ENCODE data around the gene STK32C.

The STK32C gene

DNA sequence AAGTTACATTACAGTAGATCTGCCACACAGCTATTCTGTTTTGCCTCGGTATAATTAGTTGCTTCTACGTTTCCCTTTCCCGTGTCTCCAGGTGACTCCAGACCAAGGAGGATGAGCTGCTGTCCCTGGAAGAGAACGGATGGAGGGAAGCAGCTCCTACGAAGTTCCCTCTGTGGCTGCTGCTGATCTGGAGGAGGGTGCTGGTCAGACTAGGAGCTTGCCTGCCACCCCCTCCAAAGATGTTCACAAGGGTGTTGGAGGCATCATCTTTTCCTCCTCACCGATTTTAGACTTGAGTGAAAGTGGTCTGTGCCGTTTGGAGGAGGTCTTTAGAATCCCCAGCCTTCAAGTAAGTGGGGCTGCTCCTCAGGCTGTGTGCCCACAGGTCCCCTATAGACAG lies 25.6 kb upstream of the STK32C start:
- Mint-ChIP-seq H3K27me3 (no peaks in the 10 kb centered on the region), H3K4me3 (peak overlapping the region; percentile 95), H3K4me1 (peaks cover 37% of the 10 kb centered on the region), H3K9me3 (no peaks in the 10 kb centered on the region), H3K27ac (peak overlapping the region; percentile 95), H3K36me3 (peaks cover 7% of the 10 kb centered on the region)
- DNase-seq (ENCODE audit: low spot score in 2 of 2) (no peak), ATAC-seq (ENCODE audit: low read depth) (no peak)

DNA sequence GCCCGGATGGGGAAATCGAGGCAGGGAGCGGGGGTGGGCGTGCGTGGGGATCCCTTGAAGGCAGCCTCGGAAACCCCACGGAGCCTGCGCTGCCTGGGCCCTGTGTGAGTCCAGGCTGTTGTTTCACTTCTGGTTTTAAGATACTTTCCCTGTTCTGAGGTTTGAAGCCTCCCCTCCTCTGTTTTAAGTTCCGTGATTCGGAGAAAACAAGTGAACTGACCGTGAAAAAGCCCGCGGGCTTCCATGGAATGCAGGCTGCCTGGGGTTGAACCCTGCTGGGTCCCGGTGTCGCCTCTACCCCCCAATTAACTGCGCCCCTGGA lies 24.6 kb upstream of the STK32C start:
- H3K27me3 Mint-ChIP-seq, result no peaks in the 10 kb centered on the region
- peak overlapping the region; percentile 95 for H3K27ac Mint-ChIP-seq
- H3K4me1 Mint-ChIP-seq, result peaks cover 44% of the 10 kb centered on the region
- DNase-seq (ENCODE audit: low spot score in 2 of 2), result peak in 1 of 2 donors; percentile 74
- H3K4me3 Mint-ChIP-seq, result peak overlapping the region; percentile 95
- H3K9me3 Mint-ChIP-seq, result no peaks in the 10 kb centered on the region
- ATAC-seq (ENCODE audit: low read depth), result peak; percentile 73
- H3K36me3 Mint-ChIP-seq, result peaks cover 12% of the 10 kb centered on the region

DNA sequence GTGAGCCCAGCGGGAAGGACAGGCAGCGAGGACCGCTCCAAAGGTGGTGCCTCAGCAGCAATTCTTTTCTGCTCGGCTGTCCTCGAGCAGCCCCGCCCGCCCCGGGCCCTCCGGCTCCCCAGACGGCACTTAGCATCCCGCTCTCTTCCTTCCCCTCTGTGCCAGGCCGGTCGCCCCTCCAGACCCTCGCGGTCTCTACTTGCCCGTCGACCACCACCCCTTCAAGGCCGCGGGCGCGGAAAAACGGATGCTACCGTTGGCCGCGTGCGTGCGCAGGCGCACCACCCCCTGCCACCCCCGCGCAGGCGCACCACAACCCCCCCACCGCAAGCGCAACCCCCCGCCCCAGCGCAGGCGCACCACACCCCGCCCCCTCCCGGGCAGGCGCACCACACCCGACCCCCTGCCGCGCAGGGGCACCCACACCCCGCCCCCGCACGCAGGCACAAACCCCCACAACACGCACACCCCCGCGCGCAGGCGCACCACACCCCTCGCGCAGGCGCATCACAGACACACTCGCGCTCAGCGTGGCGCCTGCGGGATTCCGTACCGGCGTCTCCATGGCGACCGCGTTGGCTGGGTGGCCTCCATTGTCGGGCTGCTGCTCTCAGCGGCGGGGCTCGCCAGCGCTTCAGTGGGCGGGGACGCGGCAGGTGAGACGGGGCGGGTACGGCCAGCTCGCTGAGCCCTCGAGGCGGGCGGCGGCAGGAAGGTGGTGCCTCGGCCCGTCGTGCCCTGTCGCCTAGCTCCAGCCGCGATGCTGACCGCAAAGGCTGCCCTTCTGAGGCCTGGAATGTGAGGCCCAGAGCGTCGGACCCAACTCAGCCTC lies 24.1 kb upstream of the STK32C start, which contains the start of gene LRRC27:
TSS of gene LRRC27 (plus strand) at position 593 of the 832 bp plus-strand sequence. CDS start 1,332 bp downstream, outside the sequence.
- peak within 1 kb of the TSS; percentile 95 for H3K4me3 Mint-ChIP-seq
- ATAC-seq (ENCODE audit: low read depth) (peak; percentile 84), DNase-seq (ENCODE audit: low spot score in 2 of 2) (peak; percentile 99 to 100)
- no peaks in the 10 kb centered on the region for H3K27me3 Mint-ChIP-seq
- H3K9me3 Mint-ChIP-seq, result no peaks in the 10 kb centered on the region
- peaks cover 46% of the 10 kb centered on the region for H3K4me1 Mint-ChIP-seq
- peaks cover 15% of the 10 kb centered on the region for H3K36me3 Mint-ChIP-seq
- peak within 1 kb of the TSS; percentile 95 for H3K27ac Mint-ChIP-seq

DNA sequence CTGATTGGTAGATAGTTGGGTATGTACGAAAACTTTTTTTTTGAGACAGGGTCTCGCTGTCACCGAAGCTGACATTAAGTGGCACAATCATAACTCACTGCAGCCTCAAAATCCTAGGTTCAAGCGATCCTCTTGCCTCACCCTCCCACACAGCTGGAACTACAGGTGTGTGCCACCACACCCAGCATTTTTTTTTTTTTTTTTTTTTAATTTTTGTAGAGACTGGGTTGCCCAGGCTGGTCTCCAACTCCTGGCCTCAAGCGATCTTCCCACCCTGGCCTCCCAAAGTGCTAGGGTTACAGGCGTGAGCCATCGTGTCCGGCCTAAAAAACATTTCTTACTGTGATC lies 22.7 kb upstream of the STK32C start:
- Mint-ChIP-seq H3K27me3 (no peaks in the 10 kb centered on the region), H3K4me1 (peaks cover 41% of the 10 kb centered on the region), H3K4me3 (peak overlapping the region; percentile 95), H3K27ac (peak overlapping the region; percentile 76), H3K9me3 (no peaks in the 10 kb centered on the region), H3K36me3 (peaks cover 13% of the 10 kb centered on the region)
- ATAC-seq (ENCODE audit: low read depth) (no peak), DNase-seq (ENCODE audit: low spot score in 2 of 2) (no peak)

DNA sequence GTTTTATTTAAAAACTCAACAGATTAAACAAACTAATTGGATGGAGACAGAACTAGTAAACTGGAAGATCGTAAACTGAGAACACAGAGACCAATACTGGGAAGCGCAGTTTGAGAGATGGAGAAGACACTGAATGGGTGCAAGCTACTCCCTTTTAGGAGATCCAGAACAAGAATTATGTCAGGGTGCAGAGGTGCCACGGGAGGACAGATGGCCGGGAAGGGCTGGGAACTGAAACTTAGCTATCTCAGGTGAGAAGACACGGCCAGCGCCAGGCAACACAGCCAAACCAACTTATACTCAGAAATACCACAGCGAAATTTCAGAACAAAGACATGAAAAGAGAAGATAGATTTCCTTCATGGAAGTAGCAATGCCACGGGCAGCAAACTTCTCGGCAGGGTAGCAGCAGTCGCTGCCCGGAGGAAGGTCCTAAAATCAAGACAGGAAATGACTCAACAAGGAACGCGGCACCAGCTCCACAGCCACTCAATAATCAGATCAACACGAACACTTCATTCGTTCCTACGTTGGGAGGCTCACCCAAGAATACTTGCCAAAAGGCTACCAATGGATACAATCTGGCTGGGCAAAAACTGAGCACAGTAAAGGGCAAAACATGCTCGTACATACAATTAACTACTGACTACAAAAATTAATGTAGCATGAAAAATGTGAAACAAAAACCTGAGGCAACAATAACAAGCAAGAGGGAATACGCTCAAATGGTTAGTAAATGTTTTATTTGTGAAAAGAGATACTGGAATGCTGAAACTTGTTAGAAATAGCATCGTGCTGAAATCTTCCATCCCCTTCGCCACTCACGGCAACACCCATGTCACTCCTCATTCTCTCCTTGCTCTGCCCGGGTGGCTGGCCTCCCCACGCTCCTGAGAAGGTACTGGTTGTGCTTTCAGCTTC lies 22.1 kb upstream of the STK32C start:
- ATAC-seq (ENCODE audit: low read depth), result no peak
- Mint-ChIP-seq H3K27me3 (no peaks in the 10 kb centered on the region), H3K36me3 (peaks cover 14% of the 10 kb centered on the region), H3K4me3 (peak overlapping the region; percentile 82), H3K27ac (peak overlapping the region; percentile 76), H3K4me1 (peaks cover 39% of the 10 kb centered on the region), H3K9me3 (no peaks in the 10 kb centered on the region)
- no peak for DNase-seq (ENCODE audit: low spot score in 2 of 2)

DNA sequence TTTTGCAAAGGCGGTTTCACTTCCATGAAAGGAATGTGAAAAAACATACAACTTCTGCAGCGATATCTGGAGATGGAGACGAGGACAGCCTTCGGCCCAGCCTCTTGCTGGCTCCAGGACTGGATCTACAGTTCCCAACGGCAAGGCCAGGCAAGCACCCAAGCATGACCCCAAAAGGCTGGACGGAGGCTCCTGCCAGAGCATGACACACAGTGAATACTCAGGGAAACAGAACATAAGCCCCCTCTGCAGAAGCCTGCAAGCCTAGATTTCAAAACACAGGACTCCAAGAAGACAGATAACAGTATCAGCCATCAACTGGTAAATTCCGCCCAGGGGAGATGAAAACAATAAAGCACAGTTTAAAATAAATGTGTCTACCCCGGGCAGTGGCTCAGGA lies 21.0 kb upstream of the STK32C start:
- peak overlapping the region; percentile 5 for H3K4me3 Mint-ChIP-seq
- H3K27me3 Mint-ChIP-seq, result no peaks in the 10 kb centered on the region
- ATAC-seq (ENCODE audit: low read depth) (no peak), DNase-seq (ENCODE audit: low spot score in 2 of 2) (no peak)
- no peaks in the 10 kb centered on the region for H3K9me3 Mint-ChIP-seq
- no peak overlapping the region for H3K27ac Mint-ChIP-seq
- H3K4me1 Mint-ChIP-seq, result peaks cover 39% of the 10 kb centered on the region
- H3K36me3 Mint-ChIP-seq, result peaks cover 17% of the 10 kb centered on the region

DNA sequence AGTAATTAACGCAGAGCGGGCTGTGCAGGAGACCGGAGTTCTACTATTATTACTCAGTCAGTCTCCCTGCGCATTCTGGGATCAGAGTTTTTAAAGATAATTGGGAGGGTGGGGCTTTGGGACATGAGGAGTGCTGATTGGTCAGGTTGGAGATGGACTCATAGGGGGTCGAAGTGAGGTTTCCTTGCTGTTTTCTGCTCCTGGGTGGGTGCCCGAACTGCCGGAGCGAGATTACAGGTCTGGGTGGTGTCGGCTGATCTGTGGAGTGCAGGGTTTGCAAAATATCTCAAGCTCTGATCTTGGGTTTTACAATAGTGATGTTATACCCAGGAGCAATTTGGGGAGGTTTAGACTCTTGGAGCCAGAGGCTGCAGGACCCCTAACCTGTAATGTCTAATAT lies 20.4 kb upstream of the STK32C start:
- peaks cover 42% of the 10 kb centered on the region for H3K4me1 Mint-ChIP-seq
- H3K9me3 Mint-ChIP-seq, result no peaks in the 10 kb centered on the region
- no peaks in the 10 kb centered on the region for H3K27me3 Mint-ChIP-seq
- peak overlapping the region; percentile 16 for H3K4me3 Mint-ChIP-seq
- H3K27ac Mint-ChIP-seq, result no peak overlapping the region
- no peak for ATAC-seq (ENCODE audit: low read depth)
- peaks cover 20% of the 10 kb centered on the region for H3K36me3 Mint-ChIP-seq
- DNase-seq (ENCODE audit: low spot score in 2 of 2), result no peak

DNA sequence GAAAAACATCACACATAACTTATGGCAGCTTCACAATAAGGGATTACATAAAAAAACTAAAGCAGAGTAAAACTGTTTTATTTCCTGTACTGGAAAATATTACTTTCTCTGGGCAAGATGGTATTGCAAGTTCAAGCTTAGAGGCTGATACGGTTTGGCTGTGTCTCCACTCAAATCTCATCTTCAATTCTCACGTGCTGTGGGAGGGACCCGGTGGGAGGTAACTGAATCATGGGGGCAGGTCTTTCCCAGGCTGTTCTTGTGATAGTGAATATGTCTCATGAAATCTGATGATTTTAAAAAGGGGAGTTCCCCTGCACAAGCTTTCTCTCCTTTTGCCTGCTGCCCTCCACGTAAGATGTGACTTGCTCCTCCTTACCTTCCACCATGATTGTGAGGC lies 19.2 kb upstream of the STK32C start:
- Mint-ChIP-seq H3K4me1 (peaks cover 42% of the 10 kb centered on the region), H3K27ac (peak overlapping the region; percentile 39), H3K4me3 (no peak overlapping the region), H3K9me3 (no peaks in the 10 kb centered on the region), H3K36me3 (peaks cover 20% of the 10 kb centered on the region), H3K27me3 (no peaks in the 10 kb centered on the region)
- DNase-seq (ENCODE audit: low spot score in 2 of 2) (no peak), ATAC-seq (ENCODE audit: low read depth) (no peak)

DNA sequence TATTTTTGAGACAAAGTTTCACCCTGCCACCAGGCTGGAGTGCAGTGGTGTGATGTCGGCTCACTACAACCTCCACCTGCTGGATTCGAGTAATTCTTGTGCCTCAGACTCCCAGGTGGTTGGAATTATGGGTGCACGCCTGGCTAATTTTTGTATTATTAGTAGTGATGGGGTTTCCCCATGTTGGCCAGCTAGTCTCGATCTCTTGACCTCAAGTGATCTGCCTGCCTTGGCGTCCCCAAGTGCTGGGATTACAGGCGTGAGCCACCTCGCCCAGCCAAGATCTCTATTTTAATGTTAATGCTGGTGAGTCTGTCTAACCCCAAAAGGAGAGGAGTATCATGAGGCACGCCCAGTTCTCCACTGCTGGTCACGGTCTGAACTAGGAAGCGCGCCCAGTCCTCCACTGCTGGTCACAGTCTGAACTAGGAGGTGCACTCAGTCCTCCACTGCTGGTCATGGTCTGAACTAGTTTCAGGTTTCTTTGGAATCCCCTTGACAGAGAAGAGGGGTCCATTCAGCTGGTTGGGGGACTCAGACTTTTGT lies 18.7 kb upstream of the STK32C start:
- Mint-ChIP-seq H3K9me3 (no peaks in the 10 kb centered on the region), H3K4me1 (peaks cover 40% of the 10 kb centered on the region), H3K27ac (peak overlapping the region; percentile 39), H3K36me3 (peaks cover 20% of the 10 kb centered on the region), H3K27me3 (no peaks in the 10 kb centered on the region), H3K4me3 (no peak overlapping the region)
- no peak for ATAC-seq (ENCODE audit: low read depth)
- DNase-seq (ENCODE audit: low spot score in 2 of 2), result no peak

DNA sequence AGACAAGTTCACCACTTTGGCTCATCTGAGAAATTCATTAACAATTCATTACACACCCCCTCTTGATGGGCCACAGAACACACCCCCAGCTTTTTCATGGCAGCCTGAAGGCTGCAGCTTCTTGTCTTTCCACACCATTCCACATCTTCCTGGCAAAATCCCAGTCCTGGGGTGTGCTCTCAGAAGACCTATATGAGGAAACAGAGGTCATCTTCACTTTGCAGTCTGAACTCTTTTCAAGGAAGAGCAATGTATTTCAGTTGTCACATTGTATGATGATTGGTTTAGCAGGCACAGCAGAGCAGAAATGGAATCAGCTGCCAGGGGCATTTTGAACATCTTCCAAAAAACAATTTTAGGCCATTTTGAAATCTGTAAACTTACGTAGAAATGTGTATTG lies 16.4 kb upstream of the STK32C start:
- peaks cover 20% of the 10 kb centered on the region for H3K36me3 Mint-ChIP-seq
- DNase-seq (ENCODE audit: low spot score in 2 of 2) (no peak), ATAC-seq (ENCODE audit: low read depth) (no peak)
- peaks cover 27% of the 10 kb centered on the region for H3K4me1 Mint-ChIP-seq
- H3K27me3 Mint-ChIP-seq, result no peaks in the 10 kb centered on the region
- H3K27ac Mint-ChIP-seq, result peak overlapping the region; percentile 1
- H3K9me3 Mint-ChIP-seq, result no peaks in the 10 kb centered on the region
- no peak overlapping the region for H3K4me3 Mint-ChIP-seq

DNA sequence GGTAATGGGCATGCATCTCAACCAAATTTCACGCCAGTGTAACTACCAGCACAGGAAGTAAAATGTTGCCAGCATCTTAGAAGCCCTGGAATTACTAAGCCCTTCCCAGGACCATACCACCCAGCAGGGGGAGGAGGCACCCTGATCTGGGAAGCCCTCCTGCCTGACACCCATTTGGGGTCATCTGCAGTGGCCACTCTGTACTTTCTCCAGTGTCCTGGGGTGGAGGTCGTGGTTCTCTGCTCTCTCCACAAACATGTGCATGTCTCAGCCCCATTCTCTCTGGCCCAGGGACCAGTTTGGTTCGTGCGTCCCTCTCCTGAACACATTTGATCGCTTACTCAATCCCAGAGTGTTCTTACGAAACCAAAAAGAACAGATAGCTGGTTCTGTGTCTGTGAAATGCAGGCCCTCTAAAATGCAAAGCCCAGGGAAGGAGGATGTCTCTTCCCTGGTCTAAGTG lies 14.9 kb upstream of the STK32C start:
- peaks cover 16% of the 10 kb centered on the region for H3K4me1 Mint-ChIP-seq
- no peaks in the 10 kb centered on the region for H3K27me3 Mint-ChIP-seq
- H3K36me3 Mint-ChIP-seq, result peaks cover 14% of the 10 kb centered on the region
- no peak overlapping the region for H3K27ac Mint-ChIP-seq
- H3K4me3 Mint-ChIP-seq, result no peak overlapping the region
- H3K9me3 Mint-ChIP-seq, result no peaks in the 10 kb centered on the region
- ATAC-seq (ENCODE audit: low read depth) (no peak), DNase-seq (ENCODE audit: low spot score in 2 of 2) (no peak)

DNA sequence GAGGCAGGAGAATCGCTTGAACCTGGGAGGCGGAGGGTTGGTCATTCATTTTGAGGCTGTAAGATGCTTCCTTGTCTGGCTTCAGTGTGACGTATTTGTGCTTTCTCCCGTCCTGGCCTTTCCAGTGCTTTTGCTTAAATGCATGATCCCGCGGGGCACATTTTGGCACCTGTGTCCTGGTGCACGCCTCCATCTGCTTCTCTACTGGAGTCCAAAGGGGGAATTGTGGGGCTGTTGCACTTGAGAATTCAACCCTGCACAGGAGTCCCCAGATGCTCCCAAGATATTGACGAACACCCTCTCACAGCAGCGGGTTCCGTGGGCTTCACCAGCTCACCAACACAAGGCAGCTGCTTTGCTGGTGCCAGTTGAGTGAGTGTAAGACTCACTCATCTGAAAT lies 14.0 kb upstream of the STK32C start:
- ATAC-seq (ENCODE audit: low read depth) (no peak), DNase-seq (ENCODE audit: low spot score in 2 of 2) (no peak)
- no peak overlapping the region for H3K4me3 Mint-ChIP-seq
- H3K27ac Mint-ChIP-seq, result no peak overlapping the region
- H3K27me3 Mint-ChIP-seq, result no peaks in the 10 kb centered on the region
- no peaks in the 10 kb centered on the region for H3K9me3 Mint-ChIP-seq
- H3K36me3 Mint-ChIP-seq, result peaks cover 11% of the 10 kb centered on the region
- peaks cover 12% of the 10 kb centered on the region for H3K4me1 Mint-ChIP-seq

DNA sequence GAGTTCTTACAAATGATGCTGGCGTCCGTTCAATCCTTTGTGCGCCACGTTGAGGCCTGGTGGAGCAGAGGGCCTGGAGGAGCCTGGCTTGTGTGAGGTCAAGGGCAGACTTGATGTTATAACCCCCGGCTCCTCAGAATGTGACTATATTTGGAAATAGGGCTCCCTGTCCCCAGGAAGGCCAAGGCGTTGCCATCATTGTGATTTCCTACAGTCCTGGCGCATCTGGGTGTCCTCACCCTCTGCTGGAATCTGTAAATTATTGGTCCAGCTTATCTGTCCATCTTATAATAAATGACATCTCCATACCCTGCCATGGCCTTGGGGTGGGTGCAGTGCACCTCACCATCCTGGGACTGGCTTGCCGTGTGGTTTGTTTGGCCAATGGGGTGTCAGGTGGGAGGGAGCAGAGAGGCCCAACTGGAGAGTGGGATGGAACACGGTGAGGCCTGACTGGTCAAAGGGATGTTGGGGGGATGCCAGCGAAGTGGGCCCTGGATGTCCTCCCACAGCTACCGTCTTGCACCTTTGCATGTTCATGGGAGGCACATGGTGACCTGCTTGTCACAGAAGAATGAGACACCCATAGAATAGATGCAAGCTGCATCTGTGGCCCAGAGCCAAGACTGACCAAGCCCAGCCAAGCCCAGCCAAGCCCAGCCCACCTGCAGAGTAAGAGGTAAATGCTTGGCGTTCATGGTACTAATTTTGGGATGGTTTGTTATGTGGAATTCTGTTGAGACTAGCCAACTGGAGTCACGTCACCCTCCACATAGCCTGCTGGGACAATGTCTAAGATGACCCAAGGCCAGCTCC lies 13.1 kb upstream of the STK32C start:
- ATAC-seq (ENCODE audit: low read depth) (no peak), DNase-seq (ENCODE audit: low spot score in 2 of 2) (no peak)
- Mint-ChIP-seq H3K27me3 (no peaks in the 10 kb centered on the region), H3K36me3 (peaks cover 11% of the 10 kb centered on the region), H3K4me3 (no peak overlapping the region), H3K9me3 (no peaks in the 10 kb centered on the region), H3K27ac (no peak overlapping the region), H3K4me1 (peaks cover 8% of the 10 kb centered on the region)

All from memory B cell (primary cell).